ENCODE data around the gene CCDC85C. TPM values are rescaled to one million over a fixed set of nuclear protein-coding genes. Genes with fewer than 3 reads are reported as not detected.
A peak's percentile ranks its signal among the peaks of the same experiment; 100 is the strongest.

The CCDC85C gene
- total RNA-seq, 1 donor from 2014 or later: 7.3 TPM

GRCh38 chr14:99609245-99610170 is 5.5 kb upstream of the CCDC85C start:
- intact Hi-C loops (cut with micrococcal nuclease): loop anchor here (5.0 kb wide), 1 partner anchor 73 kb away; the partner anchor contains the start of gene CYP46A1

GRCh38 chr14:99608591-99608990 is 4.6 kb upstream of the CCDC85C start:
- Mint-ChIP-seq H3K4me3 (ENCODE audit: low read depth) (no peak overlapping the region), H3K9me3 (no peaks in the 10 kb centered on the region), H3K27ac (no peak overlapping the region), H3K36me3 (ENCODE audit: low read depth) (no peaks in the 10 kb centered on the region), H3K4me1 (ENCODE audit: low read depth) (peaks cover 5% of the 10 kb centered on the region), H3K27me3 (ENCODE audit: low read depth) (no peaks in the 10 kb centered on the region)
- intact Hi-C loops (cut with micrococcal nuclease): loop anchor here (5.0 kb wide), 1 partner anchor 74 kb away; the partner anchor contains the start of gene CYP46A1
- DNase-seq (ENCODE audit: low spot score): no peak

More at GRCh38 chr14:99609245-99610170, 5.5 kb upstream of the CCDC85C start:
- Mint-ChIP-seq H3K36me3 (ENCODE audit: low read depth) (no peaks in the 10 kb centered on the region), H3K27me3 (ENCODE audit: low read depth) (peaks cover 2% of the 10 kb centered on the region), H3K4me3 (ENCODE audit: low read depth) (no peak overlapping the region), H3K27ac (no peak overlapping the region), H3K9me3 (no peaks in the 10 kb centered on the region), H3K4me1 (ENCODE audit: low read depth) (peaks cover 5% of the 10 kb centered on the region)
- DNase-seq (ENCODE audit: low spot score): no peak

GRCh38 chr14:99606359-99606758 is 2.4 kb upstream of the CCDC85C start:
- no peaks in the 10 kb centered on the region for H3K9me3 Mint-ChIP-seq
- no peak for DNase-seq (ENCODE audit: low spot score)
- intact Hi-C loops (cut with micrococcal nuclease): loop anchor here (5.0 kb wide), 1 partner anchor 76 kb away; the partner anchor contains the start of gene CYP46A1
- peaks cover 6% of the 10 kb centered on the region for H3K27me3 Mint-ChIP-seq (ENCODE audit: low read depth)
- no peak overlapping the region for H3K4me3 Mint-ChIP-seq (ENCODE audit: low read depth)
- no peaks in the 10 kb centered on the region for H3K36me3 Mint-ChIP-seq (ENCODE audit: low read depth)
- H3K4me1 Mint-ChIP-seq (ENCODE audit: low read depth): peaks cover 16% of the 10 kb centered on the region
- H3K27ac Mint-ChIP-seq: no peak overlapping the region

GRCh38 chr14:99605299-99605961 is 1.4 kb upstream of the CCDC85C start:
- peak overlapping the region; percentile 86 for H3K4me3 Mint-ChIP-seq (ENCODE audit: low read depth)
- peak overlapping the region; percentile 47 for H3K27ac Mint-ChIP-seq
- intact Hi-C loops (cut with micrococcal nuclease): loop anchor here (5.0 kb wide), 1 partner anchor 77 kb away; the partner anchor contains the start of gene CYP46A1

GRCh38 chr14:99604766-99605298 is 825 bp upstream of the CCDC85C start:
- intact Hi-C loops (cut with micrococcal nuclease): loop anchor here (1.0 to 5.0 kb wide), 2 partner anchors 77 to 124 kb away; partner anchors contain the start of genes CCNK and CYP46A1
- no peak for DNase-seq (ENCODE audit: low spot score)
- no peaks in the 10 kb centered on the region for H3K9me3 Mint-ChIP-seq
- peak overlapping the region; percentile 87 for H3K27ac Mint-ChIP-seq
- peaks cover 18% of the 10 kb centered on the region for H3K4me1 Mint-ChIP-seq (ENCODE audit: low read depth)
- peaks cover 6% of the 10 kb centered on the region for H3K27me3 Mint-ChIP-seq (ENCODE audit: low read depth)
- peak overlapping the region; percentile 86 for H3K4me3 Mint-ChIP-seq (ENCODE audit: low read depth)
- H3K36me3 Mint-ChIP-seq (ENCODE audit: low read depth): no peaks in the 10 kb centered on the region

More at GRCh38 chr14:99605299-99605961, 1.4 kb upstream of the CCDC85C start:
- peaks cover 6% of the 10 kb centered on the region for H3K27me3 Mint-ChIP-seq (ENCODE audit: low read depth)
- H3K36me3 Mint-ChIP-seq (ENCODE audit: low read depth): no peaks in the 10 kb centered on the region
- H3K4me1 Mint-ChIP-seq (ENCODE audit: low read depth): peaks cover 18% of the 10 kb centered on the region
- H3K9me3 Mint-ChIP-seq: no peaks in the 10 kb centered on the region
- DNase-seq (ENCODE audit: low spot score): peak; percentile 77

GRCh38 chr14:99604278-99604765 is 315 bp upstream of the CCDC85C start:
- intact Hi-C loops (cut with micrococcal nuclease): loop anchor here (1.0 kb wide), 1 partner anchor 123 kb away; the partner anchor contains the start of gene CCNK
- H3K27ac Mint-ChIP-seq: peak overlapping the region; percentile 87
- H3K36me3 Mint-ChIP-seq (ENCODE audit: low read depth): no peaks in the 10 kb centered on the region
- peak overlapping the region; percentile 86 for H3K4me3 Mint-ChIP-seq (ENCODE audit: low read depth)
- H3K4me1 Mint-ChIP-seq (ENCODE audit: low read depth): peaks cover 18% of the 10 kb centered on the region
- peaks cover 6% of the 10 kb centered on the region for H3K27me3 Mint-ChIP-seq (ENCODE audit: low read depth)
- H3K9me3 Mint-ChIP-seq: no peaks in the 10 kb centered on the region
- peak; percentile 93 for DNase-seq (ENCODE audit: low spot score)

GRCh38 chr14:99602788-99603415 is 1.1 kb downstream of the CCDC85C start:
- Mint-ChIP-seq H3K27me3 (ENCODE audit: low read depth) (peaks cover 6% of the 10 kb centered on the region), H3K4me1 (ENCODE audit: low read depth) (peaks cover 18% of the 10 kb centered on the region), H3K27ac (no peak overlapping the region), H3K9me3 (no peaks in the 10 kb centered on the region), H3K36me3 (ENCODE audit: low read depth) (no peaks in the 10 kb centered on the region), H3K4me3 (ENCODE audit: low read depth) (peak overlapping the region; percentile 62)
- DNase-seq (ENCODE audit: low spot score): no peak
- intact Hi-C loops (cut with micrococcal nuclease): no loop called here

GRCh38 chr14:99602054-99602787 is 1.8 kb downstream of the CCDC85C start:
- Mint-ChIP-seq H3K4me1 (ENCODE audit: low read depth) (peaks cover 18% of the 10 kb centered on the region), H3K9me3 (no peaks in the 10 kb centered on the region), H3K27me3 (ENCODE audit: low read depth) (peaks cover 6% of the 10 kb centered on the region), H3K36me3 (ENCODE audit: low read depth) (no peaks in the 10 kb centered on the region), H3K27ac (no peak overlapping the region), H3K4me3 (ENCODE audit: low read depth) (peak overlapping the region; percentile 62)
- DNase-seq (ENCODE audit: low spot score): no peak
- intact Hi-C loops (cut with micrococcal nuclease): no loop called here

GRCh38 chr14:99601361-99601831 is 2.6 kb downstream of the CCDC85C start:
- peak overlapping the region; percentile 62 for H3K4me3 Mint-ChIP-seq (ENCODE audit: low read depth)
- no peak overlapping the region for H3K27ac Mint-ChIP-seq
- peaks cover 18% of the 10 kb centered on the region for H3K4me1 Mint-ChIP-seq (ENCODE audit: low read depth)
- intact Hi-C loops (cut with micrococcal nuclease): no loop called here
- no peaks in the 10 kb centered on the region for H3K36me3 Mint-ChIP-seq (ENCODE audit: low read depth)
- no peak for DNase-seq (ENCODE audit: low spot score)
- peaks cover 6% of the 10 kb centered on the region for H3K27me3 Mint-ChIP-seq (ENCODE audit: low read depth)
- H3K9me3 Mint-ChIP-seq: no peaks in the 10 kb centered on the region

- intact Hi-C loops (cut with micrococcal nuclease): no loop called here
- peaks cover 16% of the 10 kb centered on the region for H3K4me1 Mint-ChIP-seq (ENCODE audit: low read depth)
Observed at GRCh38 chr14:99600232-99600888, 3.6 kb downstream of the CCDC85C start.

GRCh38 chr14:99599393-99599792 is 4.6 kb downstream of the CCDC85C start:
- Mint-ChIP-seq H3K36me3 (ENCODE audit: low read depth) (no peaks in the 10 kb centered on the region), H3K27me3 (ENCODE audit: low read depth) (peaks cover 6% of the 10 kb centered on the region), H3K9me3 (no peaks in the 10 kb centered on the region), H3K4me1 (ENCODE audit: low read depth) (peaks cover 24% of the 10 kb centered on the region), H3K4me3 (ENCODE audit: low read depth) (no peak overlapping the region), H3K27ac (no peak overlapping the region)
- intact Hi-C loops (cut with micrococcal nuclease): no loop called here
- DNase-seq (ENCODE audit: low spot score): no peak

More at GRCh38 chr14:99600232-99600888, 3.6 kb downstream of the CCDC85C start:
- Mint-ChIP-seq H3K27ac (no peak overlapping the region), H3K9me3 (no peaks in the 10 kb centered on the region), H3K4me3 (ENCODE audit: low read depth) (no peak overlapping the region), H3K36me3 (ENCODE audit: low read depth) (no peaks in the 10 kb centered on the region), H3K27me3 (ENCODE audit: low read depth) (peaks cover 6% of the 10 kb centered on the region)
- no peak for DNase-seq (ENCODE audit: low spot score)

All from activated T-helper 2 cell treated with anti-CD3 and anti-CD28 coated beads, Interferon-gamma antibody, Interleukin-2, Interleukin-4, amounts not matched to agents 10 μg/mL and 5 μg/mL and 100 μg/mL, durations not matched to agents 14 hours and 24 hours and 36 hours (primary cell).